Liver (tissue), 9 donors: ENCODE measurements around the gene TGFB1I1. TPM values are rescaled to one million over a fixed set of nuclear protein-coding genes. Genes with fewer than 3 reads are reported as not detected.
A peak's percentile ranks its signal among the peaks of the same experiment; 100 is the strongest.

ENCODE experiments used
- DNase-seq: peaks from one replicate; pipeline ENCODE4 v3.0.0-alpha.2; 2017; ENCODE audit warnings: low spot score
- H3K27ac ChIP-seq, 2 donors: one replicate each; pipeline ENCODE4 v1.7.0; 2013; ENCODE audit warnings: inconsistent platforms in 2 of 2, low read length in 2 of 2, control low read depth in 1 of 2, low read depth in 1 of 2, mild to moderate bottlenecking in 1 of 2
- H3K27me3 ChIP-seq, 4 donors: one replicate each; pipeline versions ENCODE4 v1.6.1 to v1.7.0; 2013; ENCODE audit warnings: low read length in 3 of 4, inconsistent platforms in 1 of 4, mild to moderate bottlenecking in 1 of 4, moderate library complexity in 1 of 4; ENCODE audit not compliant: control insufficient read depth in 4 of 4, insufficient read depth in 4 of 4
- H3K36me3 ChIP-seq, 4 donors: one replicate each; pipeline versions ENCODE4 v1.6.1 to v1.7.0; 2013; ENCODE audit warnings: low read length in 3 of 4, mild to moderate bottlenecking in 3 of 4, low read depth in 1 of 4, moderate library complexity in 1 of 4; ENCODE audit not compliant: control insufficient read depth in 4 of 4, insufficient read depth in 3 of 4
- H3K4me1 ChIP-seq, 4 donors: one replicate each; pipeline versions ENCODE4 v1.6.1 to v1.7.0; 2013; ENCODE audit warnings: low read length in 3 of 4, mild to moderate bottlenecking in 3 of 4, moderate library complexity in 1 of 4; ENCODE audit not compliant: control insufficient read depth in 4 of 4, insufficient read depth in 4 of 4
- H3K4me3 ChIP-seq, 3 donors: one replicate each; pipeline versions ENCODE4 v1.6.1 to v1.7.0; 2013; ENCODE audit warnings: low read length in 3 of 3, control low read depth in 1 of 3, low read depth in 1 of 3, mild to moderate bottlenecking in 1 of 3
- H3K9ac ChIP-seq, 2 donors: one replicate each; pipeline ENCODE4 v1.7.0; 2013; ENCODE audit warnings: low read length in 2 of 2, mild to moderate bottlenecking in 2 of 2, moderate library complexity in 2 of 2, control low read depth in 1 of 2, low read depth in 1 of 2
- H3K9me3 ChIP-seq, 4 donors: one replicate each; pipeline versions ENCODE4 v1.6.1 to v1.7.0; 2013; ENCODE audit warnings: low read length in 3 of 4; ENCODE audit not compliant: control insufficient read depth in 4 of 4
- FOXA1 ChIP-seq: IDR thresholded peaks from 2 replicates; pipeline ENCODE4 v1.6.1; 2016; ENCODE audit warnings: antibody characterized with exemption
- FOXA2 ChIP-seq: IDR thresholded peaks from 2 replicates; pipeline ENCODE4 v1.6.1; 2016; ENCODE audit warnings: antibody characterized with exemption
- GABPA ChIP-seq, 2 donors: IDR thresholded peaks in 1 of 2; conservative IDR thresholded peaks in 1 of 2; 2 replicates each; pipeline ENCODE4 v1.6.1; 2016; ENCODE audit warnings: antibody characterized with exemption in 2 of 2, mild to moderate bottlenecking in 1 of 2, moderate library complexity in 1 of 2
- HNF4G ChIP-seq: IDR thresholded peaks from 2 replicates; pipeline ENCODE4 v1.6.1; 2016; ENCODE audit warnings: antibody characterized with exemption
- NR2F2 ChIP-seq: IDR thresholded peaks from 2 replicates; pipeline ENCODE4 v1.6.1; 2016; ENCODE audit warnings: antibody characterized with exemption
- TAF1 ChIP-seq: conservative IDR thresholded peaks from 2 replicates; pipeline ENCODE4 v1.6.1; 2016; ENCODE audit warnings: antibody characterized with exemption, mild to moderate bottlenecking
- WGBS: extraction: QIAGEN DNeasy Blood & Tissue Kit; methylation state at CpG from one replicate; pipeline ENCODE4 v1.1.7; 2013; 5-methylcytosine and 5-hydroxymethylcytosine counted together
- polyA plus RNA-seq, 2 donors: library from polyadenylated mRNA; stranded (reverse) in 1 of 2; unstranded in 1 of 2; fragments of 200-250 nt in 1 of 2; fragments of >200 nt in 1 of 2; fragmentation: Nextera tagmentation in 1 of 2; extraction: Ambion mirVana in 1 of 2; gene quantifications; one replicate each; pipeline versions ENCODE4 v1.2.1 to v1.2.3, GENCODE V29; 2013 to 2015
- total RNA-seq, 2 donors: library from RNA; depleted of rRNA; stranded (reverse); fragments of >200 nt; gene quantifications; one replicate each; pipeline ENCODE4 v1.2.3, GENCODE V29; 2014
- TF ChIP-seq, protein P1 (sequence below): IDR thresholded peaks from 2 replicates; pipeline ENCODE4 v1.6.1; 2016; ENCODE audit warnings: antibody characterized with exemption, mild to moderate bottlenecking
- TF ChIP-seq, protein P2 (sequence below): fragments of 150-350 bp; IDR thresholded peaks from 2 replicates; pipeline ENCODE4 v1.5.1; 2017; ENCODE audit warnings: improper control_type of control experiment, low read depth, low read length; ENCODE audit not compliant: missing input control
- donor health status: healthy.
- donor health status: healthy.
- donor health status: healthy.
- donor health status: healthy.
- donor health status: healthy.

TGFB1I1 gene
- total and polyA plus RNA-seq, 4 donors = 4.2 to 8.3 (median 5.8) TPM

DNA sequence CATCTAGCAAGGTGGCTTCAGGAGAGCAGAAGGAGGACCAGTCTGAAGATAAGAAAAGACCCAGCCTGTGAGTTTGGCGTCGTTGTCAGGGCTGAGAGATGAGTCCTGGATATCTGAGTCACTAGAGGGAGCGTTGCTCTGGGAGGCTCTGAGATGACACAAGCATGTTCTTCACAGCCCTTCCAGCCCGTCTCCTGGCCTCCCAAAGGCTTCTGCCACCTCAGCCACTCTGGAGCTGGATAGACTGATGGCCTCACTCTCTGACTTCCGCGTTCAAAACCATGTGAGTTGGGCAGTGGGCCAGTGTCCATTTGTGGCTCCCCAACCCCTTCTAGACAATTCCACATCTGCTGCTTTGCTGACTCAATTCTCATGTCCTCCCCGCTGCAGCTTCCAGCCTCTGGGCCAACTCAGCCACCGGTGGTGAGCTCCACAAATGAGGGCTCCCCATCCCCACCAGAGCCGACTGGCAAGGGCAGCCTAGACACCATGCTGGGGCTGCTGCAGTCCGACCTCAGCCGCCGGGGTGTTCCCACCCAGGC, 2.3 kb downstream of the TGFB1I1 start:
- no peaks in the 10 kb centered on the region for H3K36me3 ChIP-seq
- H3K4me3 ChIP-seq = no peak overlapping the region
- H3K27me3 ChIP-seq = no peaks in the 10 kb centered on the region
- no peak overlapping the region for H3K9ac ChIP-seq
- no peaks in the 10 kb centered on the region for H3K9me3 ChIP-seq
- TF ChIP-seq TAF1 = no peak
- no peak for TF ChIP-seq NR2F2
- TF ChIP-seq, protein P1, sequence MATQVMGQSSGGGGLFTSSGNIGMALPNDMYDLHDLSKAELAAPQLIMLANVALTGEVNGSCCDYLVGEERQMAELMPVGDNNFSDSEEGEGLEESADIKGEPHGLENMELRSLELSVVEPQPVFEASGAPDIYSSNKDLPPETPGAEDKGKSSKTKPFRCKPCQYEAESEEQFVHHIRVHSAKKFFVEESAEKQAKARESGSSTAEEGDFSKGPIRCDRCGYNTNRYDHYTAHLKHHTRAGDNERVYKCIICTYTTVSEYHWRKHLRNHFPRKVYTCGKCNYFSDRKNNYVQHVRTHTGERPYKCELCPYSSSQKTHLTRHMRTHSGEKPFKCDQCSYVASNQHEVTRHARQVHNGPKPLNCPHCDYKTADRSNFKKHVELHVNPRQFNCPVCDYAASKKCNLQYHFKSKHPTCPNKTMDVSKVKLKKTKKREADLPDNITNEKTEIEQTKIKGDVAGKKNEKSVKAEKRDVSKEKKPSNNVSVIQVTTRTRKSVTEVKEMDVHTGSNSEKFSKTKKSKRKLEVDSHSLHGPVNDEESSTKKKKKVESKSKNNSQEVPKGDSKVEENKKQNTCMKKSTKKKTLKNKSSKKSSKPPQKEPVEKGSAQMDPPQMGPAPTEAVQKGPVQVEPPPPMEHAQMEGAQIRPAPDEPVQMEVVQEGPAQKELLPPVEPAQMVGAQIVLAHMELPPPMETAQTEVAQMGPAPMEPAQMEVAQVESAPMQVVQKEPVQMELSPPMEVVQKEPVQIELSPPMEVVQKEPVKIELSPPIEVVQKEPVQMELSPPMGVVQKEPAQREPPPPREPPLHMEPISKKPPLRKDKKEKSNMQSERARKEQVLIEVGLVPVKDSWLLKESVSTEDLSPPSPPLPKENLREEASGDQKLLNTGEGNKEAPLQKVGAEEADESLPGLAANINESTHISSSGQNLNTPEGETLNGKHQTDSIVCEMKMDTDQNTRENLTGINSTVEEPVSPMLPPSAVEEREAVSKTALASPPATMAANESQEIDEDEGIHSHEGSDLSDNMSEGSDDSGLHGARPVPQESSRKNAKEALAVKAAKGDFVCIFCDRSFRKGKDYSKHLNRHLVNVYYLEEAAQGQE = no peak
- peaks cover 8 to 36% (median 24%) of the 10 kb centered on the region in 4 donors for H3K4me1 ChIP-seq
- no peak overlapping the region for H3K27ac ChIP-seq
- DNase-seq = no peak
- 82% methylated on average over 12 of the region's 12 CpGs for WGBS

DNA sequence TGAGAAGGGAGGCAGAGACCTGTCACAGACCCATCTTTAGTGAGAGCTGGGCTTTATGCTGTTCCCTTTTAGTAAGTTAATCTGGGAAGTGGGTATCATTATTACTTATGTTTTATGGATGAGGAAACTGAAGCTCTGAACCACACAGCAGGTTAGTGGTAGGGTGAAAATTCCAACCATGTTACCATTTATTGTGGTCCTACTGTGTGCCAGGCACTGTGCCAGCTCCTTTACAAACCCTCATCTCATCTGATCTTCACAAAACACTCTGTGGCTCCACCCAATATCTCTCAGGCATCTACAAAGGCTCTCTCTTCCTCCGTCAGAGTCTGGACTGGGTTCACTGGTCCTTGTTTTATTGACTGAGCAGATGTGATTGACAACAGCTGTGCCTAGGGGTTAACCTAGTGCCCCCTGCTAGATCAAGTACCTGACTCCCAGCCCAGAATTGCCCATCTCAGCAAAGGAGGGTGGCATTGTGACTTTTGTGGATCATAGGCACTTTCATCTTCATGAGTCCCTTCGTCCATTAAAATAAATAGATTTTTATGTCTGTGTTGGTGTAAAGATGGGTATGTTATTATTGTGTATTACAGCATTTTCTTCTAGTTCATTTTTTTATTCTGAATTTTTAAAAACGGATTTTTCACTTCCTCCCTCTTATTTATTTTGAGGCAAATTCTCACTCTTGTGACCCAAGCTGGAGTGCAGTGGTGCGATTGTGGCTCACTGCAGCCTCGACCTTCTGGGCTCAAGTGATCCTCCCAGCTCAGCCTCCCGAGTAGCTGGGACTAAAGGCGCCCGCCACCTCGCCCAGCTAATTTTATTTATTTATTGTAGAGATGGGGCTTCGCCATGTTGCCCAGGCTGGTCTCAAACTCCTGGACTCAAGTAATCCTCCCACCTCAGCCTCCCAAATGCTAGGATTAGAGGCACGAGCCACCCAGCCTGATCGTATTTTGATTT, 3.1 kb downstream of the TGFB1I1 start:
- H3K4me1 ChIP-seq = peaks cover 8 to 36% (median 24%) of the 10 kb centered on the region in 4 donors
- no peak overlapping the region for H3K9ac ChIP-seq
- H3K36me3 ChIP-seq = no peaks in the 10 kb centered on the region
- H3K27me3 ChIP-seq = no peaks in the 10 kb centered on the region
- 92% methylated on average over 12 of the region's 12 CpGs for WGBS
- H3K9me3 ChIP-seq = no peaks in the 10 kb centered on the region
- H3K4me3 ChIP-seq = no peak overlapping the region
- DNase-seq = no peak
- H3K27ac ChIP-seq = no peak overlapping the region
- TF ChIP-seq TAF1 = no peak
- no peak for TF ChIP-seq FOXA1
- TF ChIP-seq HNF4G = no peak
- TF ChIP-seq, protein P2, sequence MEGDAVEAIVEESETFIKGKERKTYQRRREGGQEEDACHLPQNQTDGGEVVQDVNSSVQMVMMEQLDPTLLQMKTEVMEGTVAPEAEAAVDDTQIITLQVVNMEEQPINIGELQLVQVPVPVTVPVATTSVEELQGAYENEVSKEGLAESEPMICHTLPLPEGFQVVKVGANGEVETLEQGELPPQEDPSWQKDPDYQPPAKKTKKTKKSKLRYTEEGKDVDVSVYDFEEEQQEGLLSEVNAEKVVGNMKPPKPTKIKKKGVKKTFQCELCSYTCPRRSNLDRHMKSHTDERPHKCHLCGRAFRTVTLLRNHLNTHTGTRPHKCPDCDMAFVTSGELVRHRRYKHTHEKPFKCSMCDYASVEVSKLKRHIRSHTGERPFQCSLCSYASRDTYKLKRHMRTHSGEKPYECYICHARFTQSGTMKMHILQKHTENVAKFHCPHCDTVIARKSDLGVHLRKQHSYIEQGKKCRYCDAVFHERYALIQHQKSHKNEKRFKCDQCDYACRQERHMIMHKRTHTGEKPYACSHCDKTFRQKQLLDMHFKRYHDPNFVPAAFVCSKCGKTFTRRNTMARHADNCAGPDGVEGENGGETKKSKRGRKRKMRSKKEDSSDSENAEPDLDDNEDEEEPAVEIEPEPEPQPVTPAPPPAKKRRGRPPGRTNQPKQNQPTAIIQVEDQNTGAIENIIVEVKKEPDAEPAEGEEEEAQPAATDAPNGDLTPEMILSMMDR = no peak
- TF ChIP-seq GABPA (IDR thresholded peaks at IDR 0.05 in 1 of 2, conservative IDR thresholded peaks at IDR 0.05 in 1 of 2) = no peak
- TF ChIP-seq FOXA2 = no peak

DNA sequence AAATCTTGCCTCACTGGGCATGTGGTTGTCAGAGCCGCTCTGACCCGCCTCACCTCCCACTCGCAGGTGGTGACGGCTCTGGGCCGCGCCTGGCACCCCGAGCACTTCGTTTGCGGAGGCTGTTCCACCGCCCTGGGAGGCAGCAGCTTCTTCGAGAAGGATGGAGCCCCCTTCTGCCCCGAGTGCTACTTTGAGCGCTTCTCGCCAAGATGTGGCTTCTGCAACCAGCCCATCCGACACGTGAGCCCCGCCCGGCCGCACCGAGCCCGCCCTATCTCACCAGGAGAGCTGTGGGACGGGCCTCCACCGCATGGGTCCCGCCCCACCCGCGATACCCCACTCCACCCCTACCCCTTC, 4.0 kb downstream of the TGFB1I1 start:
- Histone ChIP-seq H3K27ac (no peak overlapping the region), H3K27me3 (no peaks in the 10 kb centered on the region)

More for the DNA sequence above, 4.0 kb downstream of the TGFB1I1 start:
- Histone ChIP-seq H3K9ac (no peak overlapping the region), H3K4me1 (peaks cover 8 to 36% (median 24%) of the 10 kb centered on the region in 4 donors), H3K4me3 (no peak overlapping the region), H3K9me3 (no peaks in the 10 kb centered on the region), H3K36me3 (no peaks in the 10 kb centered on the region)
- WGBS = 62% methylated on average over 26 of the region's 26 CpGs
- DNase-seq = peak; percentile 67
- TF ChIP-seq, protein P1 = no peak
